Measurements from ENCODE around the gene ALDH16A1. TPM values are rescaled to one million over a fixed set of nuclear protein-coding genes. Genes with fewer than 3 reads are reported as not detected.
A peak's percentile ranks its signal among the peaks of the same experiment; 100 is the strongest.

ALDH16A1 gene
- total RNA-seq, 1 experiment from 2014 or later: 51.7 TPM

- Mint-ChIP-seq H3K27ac (peak overlapping the region in 1 of 3 experiments; percentile 18; a peak in 1 of 7 replicates), H3K27me3 (ENCODE audit: low read depth) (no peaks in the 10 kb centered on the region; the same call in 1 of the 2 replicates), H3K9me3 (no peaks in the 10 kb centered on the region; a peak in 1 of 5 replicates), H3K4me1 (peaks cover 0 to 6% of the 10 kb centered on the region in 2 experiments; a peak in 2 of 4 replicates), H3K4me3 (no peak overlapping the region), H3K36me3 (ENCODE audit: insufficient read depth in 1 of 3, low read depth in 3 of 3) (peaks cover 15 to 37% (median 35%) of the 10 kb centered on the region in 3 experiments; a peak in 6 of 7 replicates)
- H3K18ac ChIP-seq (ENCODE audit: insufficient read length, low read depth, low read length): no peak overlapping the region
- no peak overlapping the region for H2AFZ ChIP-seq (ENCODE audit: low read length)
- no peak overlapping the region for H2BK12ac ChIP-seq (ENCODE audit: insufficient read length, low read depth, low read length)
- H2BK15ac ChIP-seq (ENCODE audit: low read depth, low read length): no peak overlapping the region
- H3K23ac ChIP-seq (ENCODE audit: insufficient read length, low read depth, low read length): no peak overlapping the region
- H3K4ac ChIP-seq (ENCODE audit: low read depth, low read length): no peak overlapping the region
- no peak overlapping the region for H2BK20ac ChIP-seq (ENCODE audit: low read depth, low read length, poor library complexity, severe bottlenecking)
- no peak overlapping the region for H3T11ph ChIP-seq (ENCODE audit: low read length)
- no peaks in the 10 kb centered on the region for H3K9me3 ChIP-seq (ENCODE audit: control insufficient read depth, low read depth, low read length)
- no peaks in the 10 kb centered on the region for H3K79me2 ChIP-seq (ENCODE audit: insufficient read depth, low read length)
- no peak overlapping the region for H4K91ac ChIP-seq (ENCODE audit: insufficient read length, low read depth, low read length)
- no peak overlapping the region for H4K8ac ChIP-seq (replicated peaks; ENCODE audit: insufficient read length, low read depth, low read length)
- no peak overlapping the region for H3K27ac ChIP-seq (ENCODE audit: insufficient read length, low read depth, low read length)
- H4K5ac ChIP-seq (ENCODE audit: insufficient read length, low read depth, low read length): no peak overlapping the region
- H3K56ac ChIP-seq (ENCODE audit: insufficient read length, low read depth, low read length): no peak overlapping the region
- no peak overlapping the region for H3K14ac ChIP-seq (ENCODE audit: insufficient read depth, low read length)
- no peak for DNase-seq
- WGBS (ENCODE audit: extremely low coverage, insufficient read length, low lambda C conversion rate): no CpG with 5 or more reads among the region's 5 CpGs
- no peaks in the 10 kb centered on the region for H4K20me1 ChIP-seq (ENCODE audit: control insufficient read depth, insufficient read depth, insufficient read length)
- TF ChIP-seq CTCF (conservative IDR thresholded peaks at IDR 0.05): no peak
- peaks cover 5% of the 10 kb centered on the region for H3K23me2 ChIP-seq (ENCODE audit: insufficient read length, low read depth, low read length, poor library complexity, severe bottlenecking)
- H3K4me2 ChIP-seq (ENCODE audit: insufficient read depth, insufficient read length, low read length): no peak overlapping the region
- no peak overlapping the region for H2AK5ac ChIP-seq (ENCODE audit: insufficient read length, low read length)
- H3K4me1 ChIP-seq (ENCODE audit: insufficient read depth, low read length): no peaks in the 10 kb centered on the region
- peaks cover 3% of the 10 kb centered on the region for H3K79me1 ChIP-seq (ENCODE audit: insufficient read depth, low read depth, low read length, poor library complexity, severe bottlenecking)
- H2BK5ac ChIP-seq (ENCODE audit: insufficient read length, low read length): no peak overlapping the region
- H3K27me3 ChIP-seq (ENCODE audit: insufficient read depth, low read length): no peaks in the 10 kb centered on the region
- no peak overlapping the region for H3K9ac ChIP-seq (ENCODE audit: extremely low read depth, insufficient read length, low read length)
- no peak overlapping the region for H2BK120ac ChIP-seq (ENCODE audit: low read depth, low read length, poor library complexity, severe bottlenecking)
These were observed 5.5 kb downstream of the ALDH16A1 start for GRCh38 chr19:49458567-49458903.

Data from H9 (cell line).